Measurements from ENCODE around the gene GBP7. TPM values are rescaled to one million over a fixed set of nuclear protein-coding genes. Genes with fewer than 3 reads are reported as not detected.

The GBP7 gene
- polyA plus RNA-seq, 3 donors = not detected

DNA sequence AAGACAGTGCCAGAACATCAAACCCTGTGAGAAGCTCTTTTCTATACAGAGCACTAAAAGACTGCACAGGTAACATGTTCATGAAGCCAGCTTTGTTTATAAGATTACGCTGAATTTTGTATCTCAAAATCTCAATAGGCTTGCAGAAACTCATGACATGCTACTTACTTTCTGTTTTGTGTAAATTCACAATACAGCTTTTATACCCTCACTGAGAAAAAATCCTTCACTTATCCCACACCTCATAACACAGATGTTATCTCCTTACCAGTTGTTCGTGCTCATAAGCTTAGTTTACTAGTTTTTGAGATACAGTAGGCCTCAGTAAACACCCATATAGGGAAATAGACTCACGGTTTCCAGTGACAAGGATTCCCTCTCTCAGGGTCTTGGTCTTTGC, 25.8 kb downstream of the GBP7 start:
- TF ChIP-seq, protein P1, sequence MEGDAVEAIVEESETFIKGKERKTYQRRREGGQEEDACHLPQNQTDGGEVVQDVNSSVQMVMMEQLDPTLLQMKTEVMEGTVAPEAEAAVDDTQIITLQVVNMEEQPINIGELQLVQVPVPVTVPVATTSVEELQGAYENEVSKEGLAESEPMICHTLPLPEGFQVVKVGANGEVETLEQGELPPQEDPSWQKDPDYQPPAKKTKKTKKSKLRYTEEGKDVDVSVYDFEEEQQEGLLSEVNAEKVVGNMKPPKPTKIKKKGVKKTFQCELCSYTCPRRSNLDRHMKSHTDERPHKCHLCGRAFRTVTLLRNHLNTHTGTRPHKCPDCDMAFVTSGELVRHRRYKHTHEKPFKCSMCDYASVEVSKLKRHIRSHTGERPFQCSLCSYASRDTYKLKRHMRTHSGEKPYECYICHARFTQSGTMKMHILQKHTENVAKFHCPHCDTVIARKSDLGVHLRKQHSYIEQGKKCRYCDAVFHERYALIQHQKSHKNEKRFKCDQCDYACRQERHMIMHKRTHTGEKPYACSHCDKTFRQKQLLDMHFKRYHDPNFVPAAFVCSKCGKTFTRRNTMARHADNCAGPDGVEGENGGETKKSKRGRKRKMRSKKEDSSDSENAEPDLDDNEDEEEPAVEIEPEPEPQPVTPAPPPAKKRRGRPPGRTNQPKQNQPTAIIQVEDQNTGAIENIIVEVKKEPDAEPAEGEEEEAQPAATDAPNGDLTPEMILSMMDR (IDR thresholded peaks at IDR 0.05) = no peak
- H3K79me2 ChIP-seq (ENCODE audit: insufficient read depth, low read length) = no peaks in the 10 kb centered on the region
- H2AFZ ChIP-seq (ENCODE audit: insufficient read depth, low read depth, low read length, poor library complexity, severe bottlenecking) = no peak overlapping the region
- H3K36me3 ChIP-seq (replicated peaks in 1 of 2; ENCODE audit: control insufficient read depth in 1 of 2, insufficient read depth in 2 of 2, low read length in 2 of 2) = no peaks in the 10 kb centered on the region
- no peaks in the 10 kb centered on the region for H3K27me3 ChIP-seq (ENCODE audit: control insufficient read depth in 2 of 2, insufficient read depth in 2 of 2, low read length in 2 of 2)
- H3K4me1 ChIP-seq (ENCODE audit: control insufficient read depth in 1 of 2, insufficient read depth in 2 of 2, low read length in 2 of 2) = no peaks in the 10 kb centered on the region
- H3K27me3 Mint-ChIP-seq (ENCODE audit: low read depth in 3 of 3) = peaks cover 0 to 2% (median 0%) of the 10 kb centered on the region in 3 donors
- H3K27ac Mint-ChIP-seq = no peak overlapping the region
- intact Hi-C loops (cut with micrococcal nuclease) = no loop called here
- no peaks in the 10 kb centered on the region for H3K9me3 Mint-ChIP-seq
- H3K4me2 ChIP-seq (replicated peaks; ENCODE audit: extremely low read depth, low read length, poor library complexity, severe bottlenecking) = no peak overlapping the region
- no peak overlapping the region for H3K9ac ChIP-seq (ENCODE audit: insufficient read depth, low read length, poor library complexity, severe bottlenecking)
- H3K9me3 ChIP-seq (replicated peaks in 1 of 2; ENCODE audit: control insufficient read depth in 1 of 2, insufficient read depth in 1 of 2, low read length in 2 of 2) = no peaks in the 10 kb centered on the region
- H3K4me3 Mint-ChIP-seq = no peak overlapping the region
- peaks cover 4% of the 10 kb centered on the region for H3K4me1 Mint-ChIP-seq
- H3K36me3 Mint-ChIP-seq = no peaks in the 10 kb centered on the region
- WGBS (ENCODE audit: insufficient coverage) = no CpG with 5 or more reads among the region's 3 CpGs
- DNase-seq = no peak
- H3K4me3 ChIP-seq (replicated peaks in 1 of 3; ENCODE audit: low read depth in 2 of 3, low read length in 3 of 3) = no peak overlapping the region
- no peak overlapping the region for H3K27ac ChIP-seq (ENCODE audit: low read depth in 1 of 2, low read length in 2 of 2)
- no peaks in the 10 kb centered on the region for H4K20me1 ChIP-seq (ENCODE audit: insufficient read depth, low read length)

DNA sequence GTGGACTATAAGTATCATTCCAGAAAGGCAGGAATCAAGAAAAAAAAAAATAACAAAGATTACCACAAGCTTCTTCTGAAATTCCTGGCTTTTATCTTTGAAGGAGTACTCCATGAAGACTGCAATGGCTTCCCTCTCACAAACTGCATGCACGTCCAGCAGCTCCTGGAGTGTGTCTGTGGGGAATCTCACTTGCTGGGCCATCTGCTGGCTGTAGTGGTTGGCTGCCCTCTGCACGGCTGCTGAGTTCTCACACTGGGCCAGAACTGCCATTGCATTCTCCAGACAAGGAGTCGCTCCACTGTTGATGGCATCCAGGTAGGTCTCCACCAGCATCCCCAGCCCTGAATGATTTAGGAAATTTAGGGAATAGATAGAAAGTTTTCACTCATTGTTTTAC, 26.6 kb downstream of the GBP7 start:
- no peaks in the 10 kb centered on the region for H3K4me1 ChIP-seq (ENCODE audit: control insufficient read depth in 1 of 2, insufficient read depth in 2 of 2, low read length in 2 of 2)
- no peaks in the 10 kb centered on the region for H3K36me3 Mint-ChIP-seq
- no peak overlapping the region for H3K4me3 Mint-ChIP-seq
- no peaks in the 10 kb centered on the region for H3K36me3 ChIP-seq (replicated peaks in 1 of 2; ENCODE audit: control insufficient read depth in 1 of 2, insufficient read depth in 2 of 2, low read length in 2 of 2)
- no peaks in the 10 kb centered on the region for H3K9me3 Mint-ChIP-seq
- no peaks in the 10 kb centered on the region for H3K27me3 ChIP-seq (ENCODE audit: control insufficient read depth in 2 of 2, insufficient read depth in 2 of 2, low read length in 2 of 2)
- peaks cover 4% of the 10 kb centered on the region for H3K4me1 Mint-ChIP-seq
- TF ChIP-seq, protein P1 (IDR thresholded peaks at IDR 0.05) = no peak
- H3K79me2 ChIP-seq (ENCODE audit: insufficient read depth, low read length) = no peaks in the 10 kb centered on the region
- WGBS (ENCODE audit: insufficient coverage) = 40% methylated on average over 1 of the region's 3 CpGs
- H3K4me3 ChIP-seq (replicated peaks in 1 of 3; ENCODE audit: low read depth in 2 of 3, low read length in 3 of 3) = no peak overlapping the region
- no peak overlapping the region for H3K27ac ChIP-seq (ENCODE audit: low read depth in 1 of 2, low read length in 2 of 2)
- no peaks in the 10 kb centered on the region for H3K9me3 ChIP-seq (replicated peaks in 1 of 2; ENCODE audit: control insufficient read depth in 1 of 2, insufficient read depth in 1 of 2, low read length in 2 of 2)
- peaks cover 0 to 2% (median 0%) of the 10 kb centered on the region in 3 donors for H3K27me3 Mint-ChIP-seq (ENCODE audit: low read depth in 3 of 3)
- no peak overlapping the region for H2AFZ ChIP-seq (ENCODE audit: insufficient read depth, low read depth, low read length, poor library complexity, severe bottlenecking)
- no peak overlapping the region for H3K4me2 ChIP-seq (replicated peaks; ENCODE audit: extremely low read depth, low read length, poor library complexity, severe bottlenecking)
- H3K27ac Mint-ChIP-seq = no peak overlapping the region
- no peak overlapping the region for H3K9ac ChIP-seq (ENCODE audit: insufficient read depth, low read length, poor library complexity, severe bottlenecking)
- DNase-seq = no peak
- intact Hi-C loops (cut with micrococcal nuclease) = no loop called here
- no peaks in the 10 kb centered on the region for H4K20me1 ChIP-seq (ENCODE audit: insufficient read depth, low read length)
